Adrenal gland (tissue), 5 donors: ENCODE results near the gene CASTOR1.

Experiments used
- POLR2A ChIP-seq, 2 donors: fragments of 450-650 bp; IDR thresholded peaks; one replicate each; pipeline ENCODE4 v1.6.1; 2017; ENCODE audit warnings: antibody characterized with exemption in 2 of 2, mild to moderate bottlenecking in 2 of 2, moderate library complexity in 1 of 2
- TF ChIP-seq, protein P1 (sequence below), 6 experiments: fragments of 450-650 bp in 4 of 6; fragments of 200-600 bp in 2 of 6; sonication (generic) in 1 of 6; IDR thresholded peaks; 1 replicate in 5 of 6; 2 replicates in 1 of 6; pipeline versions ENCODE4 v1.5.1 to v1.8.0; 2016 to 2021; ENCODE audit warnings: antibody characterized with exemption in 6 of 6, mild to moderate bottlenecking in 2 of 6, moderate library complexity in 1 of 6
- donor health status: DM: no; HTN: no; CAD: no.

DNA sequence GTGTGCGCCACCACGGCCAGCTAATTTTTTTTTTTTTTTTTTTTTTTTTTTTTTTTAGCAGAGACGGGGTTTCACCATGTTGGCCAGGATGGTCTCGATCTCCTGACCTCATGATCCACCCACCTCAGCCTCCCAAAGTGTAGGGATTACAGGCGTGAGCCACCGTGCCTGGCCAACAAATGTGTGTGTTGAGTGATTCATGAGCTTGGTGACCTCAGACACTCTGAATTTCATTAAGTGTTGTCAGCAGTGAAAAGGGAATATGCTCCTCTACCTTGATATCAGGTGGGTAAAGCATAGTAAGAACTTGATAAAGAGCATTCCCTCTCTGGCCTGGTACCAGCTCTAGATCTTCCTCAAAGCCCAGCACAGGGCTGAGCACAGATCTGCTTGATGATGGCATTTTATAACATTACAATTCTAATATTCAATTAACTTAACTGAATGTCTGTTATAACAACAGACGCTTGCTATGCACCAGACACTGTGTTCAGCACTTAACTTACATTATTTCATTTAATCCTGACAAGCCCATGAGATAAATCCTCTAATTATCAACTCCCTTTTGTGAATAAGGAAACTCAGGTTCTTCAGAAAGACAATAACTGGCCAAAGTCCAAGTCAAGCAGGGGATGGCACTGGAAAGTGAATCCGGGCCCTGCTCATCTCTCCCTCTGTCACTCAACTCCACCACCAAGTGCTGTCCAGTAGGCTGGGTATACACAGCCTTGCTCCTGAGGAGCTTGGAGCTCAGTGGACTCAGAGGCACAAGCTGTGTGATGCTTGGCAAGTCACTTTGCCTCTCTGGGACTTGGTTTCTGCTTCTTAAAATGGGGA, 24.4 kb upstream of the CASTOR1 start:
- TF ChIP-seq, protein P1, sequence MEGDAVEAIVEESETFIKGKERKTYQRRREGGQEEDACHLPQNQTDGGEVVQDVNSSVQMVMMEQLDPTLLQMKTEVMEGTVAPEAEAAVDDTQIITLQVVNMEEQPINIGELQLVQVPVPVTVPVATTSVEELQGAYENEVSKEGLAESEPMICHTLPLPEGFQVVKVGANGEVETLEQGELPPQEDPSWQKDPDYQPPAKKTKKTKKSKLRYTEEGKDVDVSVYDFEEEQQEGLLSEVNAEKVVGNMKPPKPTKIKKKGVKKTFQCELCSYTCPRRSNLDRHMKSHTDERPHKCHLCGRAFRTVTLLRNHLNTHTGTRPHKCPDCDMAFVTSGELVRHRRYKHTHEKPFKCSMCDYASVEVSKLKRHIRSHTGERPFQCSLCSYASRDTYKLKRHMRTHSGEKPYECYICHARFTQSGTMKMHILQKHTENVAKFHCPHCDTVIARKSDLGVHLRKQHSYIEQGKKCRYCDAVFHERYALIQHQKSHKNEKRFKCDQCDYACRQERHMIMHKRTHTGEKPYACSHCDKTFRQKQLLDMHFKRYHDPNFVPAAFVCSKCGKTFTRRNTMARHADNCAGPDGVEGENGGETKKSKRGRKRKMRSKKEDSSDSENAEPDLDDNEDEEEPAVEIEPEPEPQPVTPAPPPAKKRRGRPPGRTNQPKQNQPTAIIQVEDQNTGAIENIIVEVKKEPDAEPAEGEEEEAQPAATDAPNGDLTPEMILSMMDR (IDR thresholded peaks at IDR 0.05) = no peak
- no peak for TF ChIP-seq POLR2A (IDR thresholded peaks at IDR 0.05)
